Ecto neural progenitor cell (in vitro differentiated cells): Measurements from ENCODE around the gene RASAL2.
"Not testable (repeated sequence)": the region's sequence is repeated elsewhere in the genome, so short reads cannot be mapped to it uniquely, and the experiment has no call there.

Experiments
- DNase-seq: peaks from one replicate; pipeline ENCODE4 v3.0.0-alpha.2; 2018; ENCODE audit warnings: low spot score

RASAL2 gene

DNA sequence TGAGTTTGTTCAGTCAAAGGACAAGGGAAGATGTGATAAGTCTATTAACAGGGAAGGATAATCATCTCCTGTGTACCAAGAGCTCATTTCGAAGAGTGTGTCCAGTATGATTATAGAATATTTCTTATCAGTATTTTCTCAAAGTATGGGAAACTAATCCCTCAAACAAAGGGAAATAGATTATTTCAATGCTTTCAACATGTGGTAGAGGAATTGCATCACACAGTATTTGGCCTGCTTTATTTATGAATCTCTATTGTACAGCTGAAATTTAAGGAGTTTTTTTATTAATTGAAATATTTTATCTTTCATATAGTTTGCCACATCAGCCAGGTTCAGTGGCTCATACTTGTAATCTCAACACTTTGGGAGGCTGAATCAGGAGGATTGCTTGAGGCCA lies 251.9 kb downstream of the RASAL2 start:
- DNase-seq = no peak

- DNase-seq = no peak
These were observed 255.9 kb downstream of the RASAL2 start for GRCh38 chr1:178349801-178350200.

- DNase-seq = not testable (repeated sequence)
These were observed 258.0 kb downstream of the RASAL2 start for GRCh38 chr1:178351911-178352310.

GRCh38 chr1:178352790-178353416 lies 259.0 kb downstream of the RASAL2 start:
- DNase-seq = no peak

DNA sequence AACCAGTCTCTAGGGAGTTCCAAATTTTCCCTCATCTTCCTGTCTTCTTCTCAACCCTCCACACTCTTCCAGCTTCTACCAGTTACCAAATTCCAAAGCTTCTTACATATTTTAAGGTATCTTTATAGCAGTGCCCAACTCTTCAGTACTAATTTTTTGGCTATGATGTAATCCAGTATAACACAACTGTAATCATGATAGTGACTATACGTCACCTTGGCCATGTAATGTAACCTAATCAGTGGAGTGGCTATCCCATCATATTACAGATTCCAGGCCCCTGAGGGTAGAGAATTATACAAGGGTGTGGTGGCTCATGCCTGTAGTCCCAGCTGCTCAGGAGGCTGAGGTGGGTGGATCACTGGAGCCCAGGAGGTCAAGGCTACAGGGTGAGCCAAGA lies 259.6 kb downstream of the RASAL2 start:
- no peak for DNase-seq

DNA sequence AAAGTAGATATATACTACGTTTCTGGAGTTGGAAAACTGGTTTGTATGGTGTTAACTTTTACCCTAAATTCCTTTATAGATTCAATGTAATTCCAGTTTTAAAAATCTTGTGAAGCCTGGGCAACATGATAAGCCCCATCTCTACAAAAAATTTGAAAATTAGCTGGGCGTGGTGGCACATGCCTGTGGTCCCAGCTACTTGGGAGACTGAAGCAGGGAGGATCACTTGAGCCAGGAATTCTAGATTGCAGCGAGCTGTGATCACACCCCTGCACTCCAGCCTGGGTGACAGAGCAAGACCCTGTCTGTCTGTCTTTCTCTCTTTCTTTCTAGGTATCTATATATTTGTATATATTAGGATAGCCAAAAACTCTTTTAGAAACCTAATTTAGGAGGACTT lies 260.9 kb downstream of the RASAL2 start:
- DNase-seq = no peak

DNA sequence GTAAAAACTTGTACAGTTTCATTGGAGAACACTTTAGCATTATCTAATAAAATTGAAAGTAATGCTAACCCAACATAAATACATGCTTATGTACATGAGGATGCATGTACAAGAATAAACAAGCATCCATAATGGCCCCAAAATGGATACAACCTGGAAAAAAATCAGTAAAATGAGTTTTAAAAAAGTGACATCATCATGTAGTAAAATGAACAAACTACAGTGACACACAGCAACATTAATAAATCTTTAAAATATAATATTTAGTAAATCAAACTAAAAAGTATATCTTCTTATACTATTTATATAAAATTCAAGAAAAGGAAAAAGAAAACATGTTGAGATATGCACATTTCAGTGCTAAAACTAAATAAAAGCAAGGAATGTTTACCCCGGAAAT lies 262.4 kb downstream of the RASAL2 start:
- DNase-seq = no peak

- DNase-seq = no peak
These were observed 264.6 kb downstream of the RASAL2 start for GRCh38 chr1:178358456-178358855.

GRCh38 chr1:178360421-178360820 lies 266.5 kb downstream of the RASAL2 start:
- DNase-seq = no peak

- no peak for DNase-seq
These were observed 267.9 kb downstream of the RASAL2 start for GRCh38 chr1:178361847-178362246.

DNA sequence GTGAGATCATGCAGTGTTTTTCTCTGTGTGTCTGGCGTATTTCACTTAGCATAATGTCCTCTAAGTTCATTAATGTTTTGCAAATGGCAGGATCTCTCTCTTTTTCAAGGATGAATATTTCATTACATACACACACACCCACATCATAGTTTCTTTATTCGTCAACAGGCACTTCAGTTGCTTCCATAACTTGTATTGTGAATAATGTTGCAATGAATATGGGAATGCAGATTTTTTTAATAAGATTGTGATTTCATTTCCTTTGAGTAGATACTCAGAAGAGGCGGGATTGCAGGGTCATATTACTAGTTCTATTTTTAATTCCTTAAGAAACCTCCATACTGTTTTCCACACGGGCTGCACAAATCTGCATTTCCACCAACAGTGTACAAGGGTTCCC lies 268.8 kb downstream of the RASAL2 start:
- DNase-seq = no peak

GRCh38 chr1:178364782-178365181 lies 270.9 kb downstream of the RASAL2 start:
- DNase-seq = no peak

- DNase-seq = no peak
These were observed 273.2 kb downstream of the RASAL2 start for GRCh38 chr1:178367151-178367550.

DNA sequence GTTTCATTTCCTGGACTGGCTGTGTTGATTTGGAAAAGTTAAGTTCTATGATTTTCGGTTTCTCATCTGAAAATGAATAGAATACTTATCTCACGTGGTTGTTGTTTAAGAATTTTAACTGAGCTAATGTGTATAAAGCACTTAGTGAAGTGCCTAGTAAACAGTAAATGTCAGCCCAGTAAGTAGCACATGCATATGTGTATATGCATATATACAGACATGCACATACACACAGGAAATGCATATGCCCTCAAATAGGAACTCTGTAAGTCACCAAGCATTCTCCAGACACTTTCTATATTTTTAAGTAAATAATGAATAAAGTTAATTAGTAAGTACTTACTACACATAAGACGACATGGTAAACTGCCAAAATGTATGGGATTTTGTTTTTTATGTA lies 274.3 kb downstream of the RASAL2 start:
- no peak for DNase-seq

GRCh38 chr1:178371235-178371634 lies 277.3 kb downstream of the RASAL2 start:
- peak; percentile 50 for DNase-seq

DNA sequence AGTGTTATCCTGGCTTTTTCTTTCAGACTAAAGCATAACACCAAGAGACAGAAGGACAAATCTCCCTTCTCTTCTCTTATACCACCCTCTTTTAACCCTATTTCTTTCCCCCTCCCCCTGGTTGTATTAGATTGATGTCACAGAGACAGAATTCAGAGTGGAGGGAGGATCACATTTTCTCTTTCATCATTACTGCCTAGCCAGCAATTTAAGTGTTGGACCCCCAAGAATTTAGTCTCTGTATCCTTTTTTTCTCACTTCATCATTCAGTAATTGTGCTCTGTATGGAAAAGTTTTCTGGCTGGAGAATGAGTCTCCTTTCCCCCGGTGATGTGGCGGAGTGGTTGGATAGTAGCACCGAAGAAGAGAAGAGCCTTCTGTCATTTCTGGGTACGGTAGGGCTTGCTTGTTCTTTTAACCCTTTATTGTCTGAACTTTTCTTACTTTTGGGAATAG lies 278.1 kb downstream of the RASAL2 start:
- no peak for DNase-seq

- DNase-seq = no peak
These were observed 280.1 kb downstream of the RASAL2 start for GRCh38 chr1:178374016-178374415.

- no peak for DNase-seq
These were observed 282.1 kb downstream of the RASAL2 start for GRCh38 chr1:178376008-178376407.

GRCh38 chr1:178379807-178380206 lies 285.9 kb downstream of the RASAL2 start:
- peak; percentile 72 for DNase-seq

GRCh38 chr1:178382372-178382771 lies 288.5 kb downstream of the RASAL2 start:
- DNase-seq = no peak

GRCh38 chr1:178385662-178386061 lies 291.8 kb downstream of the RASAL2 start:
- no peak for DNase-seq

DNA sequence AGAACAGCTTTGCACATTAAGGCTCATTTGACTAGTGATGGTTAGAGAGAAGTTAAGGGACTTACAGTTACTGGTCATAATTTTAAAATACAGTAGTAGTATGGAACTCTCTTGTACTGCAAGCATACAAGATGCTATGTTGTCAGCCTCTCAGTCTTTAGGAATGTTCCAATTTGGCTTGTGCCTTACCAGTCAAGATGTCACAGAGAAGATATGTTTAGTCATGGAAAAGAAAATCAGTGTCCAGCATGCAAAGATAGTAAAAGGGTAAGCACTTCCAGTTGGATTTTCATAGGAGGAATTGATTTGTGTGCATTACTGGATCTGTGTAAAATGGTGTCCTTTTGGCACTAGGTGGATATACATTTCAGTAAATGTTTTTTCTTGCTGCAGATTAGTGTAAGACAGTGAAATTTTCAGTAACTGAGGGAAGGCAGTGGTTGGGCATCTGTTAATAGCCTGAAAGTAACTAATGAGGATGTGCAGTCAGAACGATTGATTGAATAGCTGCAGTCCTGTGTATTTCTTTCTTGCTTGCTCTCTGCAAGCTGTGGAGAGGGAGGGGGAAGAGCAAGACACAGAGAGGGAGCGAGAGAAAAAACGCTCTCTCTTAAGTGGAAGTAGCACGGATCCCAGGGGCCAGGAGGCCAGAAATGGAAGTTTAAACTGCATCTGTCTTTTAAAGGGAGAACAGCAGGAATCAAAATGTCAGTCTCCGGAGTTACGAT lies 294.7 kb downstream of the RASAL2 start:
- no peak for DNase-seq

GRCh38 chr1:178389441-178389840 lies 295.5 kb downstream of the RASAL2 start:
- DNase-seq = no peak

GRCh38 chr1:178390280-178390679 lies 296.4 kb downstream of the RASAL2 start:
- not testable (repeated sequence) for DNase-seq
